Caco-2 (cell line): ENCODE measurements around the gene AHRR. TPM values are rescaled to one million over a fixed set of nuclear protein-coding genes. Genes with fewer than 3 reads are reported as not detected.

ENCODE experiments used
- BruUV-seq: library from RNA; stranded (reverse); fragments of 400-500 nt; replicated peaks from 2 replicates; lab custom pipeline; 2021; lab: Mats Ljungman, UMichigan
- CTCF ChIA-PET: fragments of 300-600 bp; sonication (Branson Sonifier 250); formaldehyde crosslinking; loops from one replicate; lab custom pipeline; 2022; ENCODE audit warnings: antibody characterized with exemption; lab: Charles Lee
- POLR2A ChIA-PET: fragments of 300-600 bp; sonication (Branson Sonifier 250); formaldehyde crosslinking; loops from one replicate; lab custom pipeline; 2022; ENCODE audit warnings: antibody characterized with exemption; lab: Charles Lee
- DNase-seq, 2 experiments: peaks; one replicate each; pipeline versions ENCODE4 v3.0.0 to v3.0.0-alpha.2; 2020 to 2022
- H3K27me3 ChIP-seq: replicated peaks from 2 replicates; pipeline ENCODE4 v1.6.0; 2011; ENCODE audit warnings: low read length; ENCODE audit not compliant: control insufficient read depth, insufficient read depth
- H3K36me3 ChIP-seq: 2 replicates; pipeline ENCODE4 v1.5.1; 2011; ENCODE audit warnings: low read length; ENCODE audit not compliant: control insufficient read depth, insufficient read depth
- H3K4me1 ChIP-seq: fragments of 250-450 bp; sonication (Bioruptor Pico); 2 replicates; pipeline ENCODE4 v1.5.1; 2020; ENCODE audit warnings: mild to moderate bottlenecking
- H3K4me3 ChIP-seq: 2 replicates; pipeline ENCODE4 v1.5.1; 2011; ENCODE audit warnings: low read depth, mild to moderate bottlenecking, control low read depth, low read length
- H3K9me3 ChIP-seq: fragments of 250-450 bp; sonication (Bioruptor Pico); 2 replicates; pipeline ENCODE4 v1.5.1; 2020; ENCODE audit warnings: mild to moderate bottlenecking, moderate library complexity
- H3K27ac Mint-ChIP-seq: one replicate; pipeline ENCODE4 v1.8.0; 2022; ENCODE audit warnings: mixed read lengths; ENCODE audit not compliant: unreplicated experiment
- H3K27me3 Mint-ChIP-seq: one replicate; pipeline ENCODE4 v1.8.0; 2022; ENCODE audit warnings: mixed read lengths; ENCODE audit not compliant: insufficient read depth, unreplicated experiment
- H3K36me3 Mint-ChIP-seq: one replicate; pipeline ENCODE4 v1.8.0; 2022; ENCODE audit warnings: mild to moderate bottlenecking, mixed read lengths; ENCODE audit not compliant: insufficient read depth, unreplicated experiment
- H3K4me1 Mint-ChIP-seq: one replicate; pipeline ENCODE4 v1.8.0; 2022; ENCODE audit warnings: low read depth, mixed read lengths; ENCODE audit not compliant: unreplicated experiment
- H3K4me3 Mint-ChIP-seq: one replicate; pipeline ENCODE4 v1.8.0; 2022; ENCODE audit warnings: mild to moderate bottlenecking, moderate library complexity, mixed read lengths; ENCODE audit not compliant: unreplicated experiment
- H3K9me3 Mint-ChIP-seq: one replicate; pipeline ENCODE4 v1.8.0; 2022; ENCODE audit warnings: mixed read lengths; ENCODE audit not compliant: unreplicated experiment
- CTCF ChIP-seq, 2 experiments: fragments of 200-600 bp in 1 of 2; IDR thresholded peaks; 1 replicate in 1 of 2; 2 replicates in 1 of 2; pipeline versions ENCODE4 v1.5.1 to v1.8.0; 2011 to 2022; ENCODE audit warnings: antibody characterized with exemption in 1 of 2, control low read depth in 1 of 2, inconsistent platforms in 1 of 2, low read depth in 1 of 2, low read length in 1 of 2, mild to moderate bottlenecking in 1 of 2, moderate library complexity in 1 of 2; ENCODE audit not compliant: insufficient read depth in 1 of 2, severe bottlenecking in 1 of 2, unreplicated experiment in 1 of 2
- intact Hi-C: fragments of 100-400 bp; cut with micrococcal nuclease; formaldehyde crosslinking; loops from one replicate; pipeline ENCODE4 v1.10.0; 2022; ENCODE audit not compliant: unreplicated experiment
- total RNA-seq: library from RNA; stranded (reverse); gene quantifications from 2 replicates; pipeline ENCODE4 v1.2.3, GENCODE V29; 2022

The AHRR gene
- total RNA-seq, 1 experiment from 2014 or later = 1.1 TPM

GRCh38 chr5:445591-445990 is 124.1 kb downstream of the AHRR start:
- no peaks in the 10 kb centered on the region for H3K9me3 ChIP-seq
- intact Hi-C loops = loop anchor here (10.0 kb wide), 1 partner anchor 169 kb away; the partner anchor contains the start of gene CEP72
- H3K36me3 Mint-ChIP-seq = peaks cover 47% of the 10 kb centered on the region
- CTCF ChIA-PET = interaction anchor here (1.7 to 2.0 kb wide), 2 partner anchors 14 to 24 kb away, joined by 5 to 8 read pairs; no protein-coding TSS in a partner anchor
- no peaks in the 10 kb centered on the region for H3K27me3 ChIP-seq
- H3K4me1 ChIP-seq = no peaks in the 10 kb centered on the region
- H3K4me3 Mint-ChIP-seq = no peak overlapping the region
- H3K4me3 ChIP-seq = no peak overlapping the region
- H3K27me3 Mint-ChIP-seq = no peaks in the 10 kb centered on the region
- no peaks in the 10 kb centered on the region for H3K4me1 Mint-ChIP-seq
- DNase-seq = no peak
- no peak for TF ChIP-seq CTCF (IDR thresholded peaks at IDR 0.05; ENCODE audit: insufficient read depth in 1 of 2, low read depth in 1 of 2, low read length in 1 of 2, severe bottlenecking in 1 of 2, unreplicated experiment in 1 of 2)
- no TSS peak for BruUV-seq
- POLR2A ChIA-PET = no interaction called here
- no peaks in the 10 kb centered on the region for H3K9me3 Mint-ChIP-seq
- peaks cover 10% of the 10 kb centered on the region for H3K36me3 ChIP-seq
- peak overlapping the region; percentile 10 for H3K27ac Mint-ChIP-seq

GRCh38 chr5:446066-446882 is 124.8 kb downstream of the AHRR start:
- Mint-ChIP-seq H3K27ac (peak overlapping the region; percentile 10), H3K4me3 (no peak overlapping the region), H3K36me3 (peaks cover 54% of the 10 kb centered on the region), H3K4me1 (no peaks in the 10 kb centered on the region), H3K27me3 (no peaks in the 10 kb centered on the region), H3K9me3 (no peaks in the 10 kb centered on the region)
- intact Hi-C loops = loop anchor here (10.0 kb wide), 1 partner anchor 169 kb away; the partner anchor contains the start of gene CEP72
- H3K9me3 ChIP-seq = no peaks in the 10 kb centered on the region
- no peak for DNase-seq
- no TSS peak for BruUV-seq
- CTCF ChIA-PET = interaction anchor here (0.6 to 2.0 kb wide), 14 partner anchors 10 to 258 kb away, joined by 3 to 10 read pairs (median 4); no protein-coding TSS in a partner anchor
- POLR2A ChIA-PET = interaction anchor here (0.5 kb wide), 1 partner anchor 26 kb away, joined by 4 read pairs; no protein-coding TSS in a partner anchor
- H3K36me3 ChIP-seq = peaks cover 10% of the 10 kb centered on the region
- H3K27me3 ChIP-seq = no peaks in the 10 kb centered on the region
- no peaks in the 10 kb centered on the region for H3K4me1 ChIP-seq
- H3K4me3 ChIP-seq = no peak overlapping the region
- no peak for TF ChIP-seq CTCF (IDR thresholded peaks at IDR 0.05; ENCODE audit: insufficient read depth in 1 of 2, low read depth in 1 of 2, low read length in 1 of 2, severe bottlenecking in 1 of 2, unreplicated experiment in 1 of 2)

- no peaks in the 10 kb centered on the region for H3K27me3 Mint-ChIP-seq
- BruUV-seq = no TSS peak
- ChIA-PET POLR2A (interaction anchor here (0.5 kb wide), 1 partner anchor 25 kb away, joined by 4 read pairs; no protein-coding TSS in a partner anchor), CTCF (interaction anchor here (0.6 to 2.0 kb wide), 14 partner anchors 10 to 258 kb away, joined by 3 to 10 read pairs (median 4); no protein-coding TSS in a partner anchor)
- TF ChIP-seq CTCF (IDR thresholded peaks at IDR 0.05; ENCODE audit: insufficient read depth in 1 of 2, low read depth in 1 of 2, low read length in 1 of 2, severe bottlenecking in 1 of 2, unreplicated experiment in 1 of 2) = peak; percentile 40 to 65
- no peaks in the 10 kb centered on the region for H3K27me3 ChIP-seq
- intact Hi-C loops = loop anchor here (10.0 kb wide), 1 partner anchor 168 kb away; the partner anchor contains the start of gene CEP72
- peaks cover 10% of the 10 kb centered on the region for H3K36me3 ChIP-seq
- H3K4me1 Mint-ChIP-seq = no peaks in the 10 kb centered on the region
- no peak overlapping the region for H3K4me3 ChIP-seq
- H3K36me3 Mint-ChIP-seq = peaks cover 58% of the 10 kb centered on the region
- no peaks in the 10 kb centered on the region for H3K4me1 ChIP-seq
- H3K4me3 Mint-ChIP-seq = no peak overlapping the region
- H3K9me3 ChIP-seq = no peaks in the 10 kb centered on the region
- H3K27ac Mint-ChIP-seq = no peak overlapping the region
- DNase-seq = no peak
- H3K9me3 Mint-ChIP-seq = peaks cover 5% of the 10 kb centered on the region
These were observed 125.4 kb downstream of the AHRR start for GRCh38 chr5:446883-447263.
